PC-9 (cell line): ENCODE results near the gene KIAA0232.

Experiments used
- CTCF ChIP-seq: fragments of 200-600 bp; sonication (generic); conservative IDR thresholded peaks from 2 replicates; pipeline ENCODE4 v1.6.1; 2017; ENCODE audit warnings: mixed run types, antibody characterized with exemption, mild to moderate bottlenecking, moderate library complexity
- EZH2 ChIP-seq: fragments of 200-600 bp; sonication (generic); IDR thresholded peaks from 2 replicates; pipeline ENCODE4 v1.8.0; 2017; ENCODE audit warnings: antibody characterized with exemption, low read depth

GRCh38 chr4:6779667-6780565 is 2.6 kb upstream of the KIAA0232 start:
- TF ChIP-seq CTCF: no peak
- no peak for TF ChIP-seq EZH2
